Parathyroid adenoma (tissue), 2 donors: ENCODE results near the gene PCDHGC4.

ENCODE experiments used
- H2AFZ ChIP-seq: fragments of 300-600 bp; sonication (generic); one replicate; pipeline ENCODE4 v1.7.0; 2017; ENCODE audit warnings: antibody characterized with exemption, mild to moderate bottlenecking
- H3K27ac ChIP-seq: fragments of 300-600 bp; sonication (generic); one replicate; pipeline ENCODE4 v1.7.0; 2017
- H3K27me3 ChIP-seq: fragments of 300-600 bp; sonication (generic); one replicate; pipeline ENCODE4 v1.7.0; 2017; ENCODE audit warnings: low read length; ENCODE audit not compliant: control insufficient read depth, insufficient read depth
- H3K36me3 ChIP-seq: fragments of 300-600 bp; sonication (generic); one replicate; pipeline ENCODE4 v1.7.0; 2017; ENCODE audit warnings: low read length; ENCODE audit not compliant: control insufficient read depth, insufficient read depth
- H3K4me1 ChIP-seq: fragments of 300-600 bp; sonication (generic); one replicate; pipeline ENCODE4 v1.7.0; 2017; ENCODE audit warnings: control low read depth
- H3K4me2 ChIP-seq: fragments of 300-600 bp; sonication (generic); one replicate; pipeline ENCODE4 v1.7.0; 2017; ENCODE audit warnings: low read length
- H3K4me3 ChIP-seq: fragments of 300-600 bp; sonication (generic); one replicate; pipeline ENCODE4 v1.7.0; 2017; ENCODE audit warnings: low read depth, low read length
- H3K79me2 ChIP-seq: fragments of 300-600 bp; sonication (generic); one replicate; pipeline ENCODE4 v1.7.0; 2017; ENCODE audit warnings: control low read depth
- H3K9ac ChIP-seq: fragments of 300-600 bp; sonication (generic); one replicate; pipeline ENCODE4 v1.7.0; 2017; ENCODE audit warnings: mild to moderate bottlenecking
- H3K9me3 ChIP-seq: fragments of 300-600 bp; sonication (generic); one replicate; pipeline ENCODE4 v1.7.0; 2017; ENCODE audit warnings: low read length; ENCODE audit not compliant: control insufficient read depth
- CTCF ChIP-seq: fragments of 300-600 bp; sonication (generic); IDR thresholded peaks from one replicate; pipeline ENCODE4 v1.7.0; 2017; ENCODE audit warnings: antibody characterized with exemption, mild to moderate bottlenecking
- donor health status: primary hyperparathyroidism.

The PCDHGC4 gene

GRCh38 chr5:141491323-141492167, 6.7 kb downstream of the PCDHGC4 start:
- TF ChIP-seq CTCF, result no peak
- no peaks in the 10 kb centered on the region for H3K36me3 ChIP-seq
- H3K4me3 ChIP-seq, result no peak overlapping the region
- no peaks in the 10 kb centered on the region for H3K27me3 ChIP-seq
- no peak overlapping the region for H3K9ac ChIP-seq
- H3K79me2 ChIP-seq, result peaks cover 66% of the 10 kb centered on the region
- H3K4me2 ChIP-seq, result no peak overlapping the region
- no peak overlapping the region for H2AFZ ChIP-seq
- no peak overlapping the region for H3K27ac ChIP-seq
- H3K4me1 ChIP-seq, result peaks cover 3% of the 10 kb centered on the region
- no peaks in the 10 kb centered on the region for H3K9me3 ChIP-seq

- H3K79me2 ChIP-seq, result peaks cover 65% of the 10 kb centered on the region
- H3K27ac ChIP-seq, result no peak overlapping the region
- H3K9ac ChIP-seq, result no peak overlapping the region
- no peak overlapping the region for H3K4me3 ChIP-seq
- no peaks in the 10 kb centered on the region for H3K27me3 ChIP-seq
- no peaks in the 10 kb centered on the region for H3K36me3 ChIP-seq
- H2AFZ ChIP-seq, result no peak overlapping the region
- H3K4me2 ChIP-seq, result no peak overlapping the region
- no peaks in the 10 kb centered on the region for H3K9me3 ChIP-seq
- TF ChIP-seq CTCF, result no peak
- H3K4me1 ChIP-seq, result peaks cover 3% of the 10 kb centered on the region
Measured at GRCh38 chr5:141492168-141492885, 7.5 kb downstream of the PCDHGC4 start.

GRCh38 chr5:141493500-141494422, 8.9 kb downstream of the PCDHGC4 start:
- no peak overlapping the region for H3K4me2 ChIP-seq
- no peak overlapping the region for H3K9ac ChIP-seq
- no peaks in the 10 kb centered on the region for H3K27me3 ChIP-seq
- no peak overlapping the region for H3K27ac ChIP-seq
- H3K4me3 ChIP-seq, result no peak overlapping the region
- H2AFZ ChIP-seq, result no peak overlapping the region
- no peaks in the 10 kb centered on the region for H3K36me3 ChIP-seq
- H3K4me1 ChIP-seq, result peaks cover 3% of the 10 kb centered on the region
- no peak for TF ChIP-seq CTCF
- H3K9me3 ChIP-seq, result no peaks in the 10 kb centered on the region
- H3K79me2 ChIP-seq, result peaks cover 65% of the 10 kb centered on the region

GRCh38 chr5:141494761-141495452, 10.1 kb downstream of the PCDHGC4 start:
- Histone ChIP-seq H3K4me1 (peaks cover 3% of the 10 kb centered on the region), H2AFZ (no peak overlapping the region), H3K27ac (no peak overlapping the region), H3K4me2 (no peak overlapping the region), H3K79me2 (peaks cover 56% of the 10 kb centered on the region), H3K9me3 (no peaks in the 10 kb centered on the region), H3K4me3 (no peak overlapping the region), H3K36me3 (no peaks in the 10 kb centered on the region), H3K9ac (no peak overlapping the region), H3K27me3 (no peaks in the 10 kb centered on the region)
- TF ChIP-seq CTCF, result no peak
